Osteocyte (in vitro differentiated cells): ENCODE data around the gene ST6GALNAC5. TPM values are rescaled to one million over a fixed set of nuclear protein-coding genes. Genes with fewer than 3 reads are reported as not detected.

ENCODE experiments used
- DNase-seq: peaks from one replicate; pipeline ENCODE4 v3.0.0; 2021; ENCODE audit warnings: mixed read lengths; ENCODE audit not compliant: unreplicated experiment; ENCODE audit errors: extremely low spot score
- H3K27ac Mint-ChIP-seq: one replicate; pipeline ENCODE4 v1.8.0; 2021; ENCODE audit warnings: mild to moderate bottlenecking, mixed read lengths; ENCODE audit not compliant: unreplicated experiment
- H3K27me3 Mint-ChIP-seq: one replicate; pipeline ENCODE4 v1.8.0; 2021; ENCODE audit warnings: mixed read lengths; ENCODE audit not compliant: unreplicated experiment
- H3K36me3 Mint-ChIP-seq: one replicate; pipeline ENCODE4 v1.8.0; 2021; ENCODE audit warnings: mixed read lengths; ENCODE audit not compliant: unreplicated experiment
- H3K4me1 Mint-ChIP-seq: one replicate; pipeline ENCODE4 v1.8.0; 2021; ENCODE audit warnings: mixed read lengths; ENCODE audit not compliant: unreplicated experiment
- H3K4me3 Mint-ChIP-seq: one replicate; pipeline ENCODE4 v1.8.0; 2021; ENCODE audit warnings: mild to moderate bottlenecking, moderate library complexity, mixed read lengths; ENCODE audit not compliant: unreplicated experiment
- H3K9me3 Mint-ChIP-seq: one replicate; pipeline ENCODE4 v1.8.0; 2021; ENCODE audit warnings: mixed read lengths; ENCODE audit not compliant: unreplicated experiment
- total RNA-seq: library from RNA; stranded (reverse); gene quantifications from 2 replicates; pipeline ENCODE4 v1.2.1, GENCODE V29; 2021
- TF ChIP-seq, protein P1 (sequence below): fragments of 200-600 bp; sonication (generic); IDR thresholded peaks from 2 replicates; pipeline ENCODE4 v1.5.0; 2021; ENCODE audit warnings: antibody characterized with exemption, mild to moderate bottlenecking, moderate library complexity

The ST6GALNAC5 gene
- total RNA-seq, 1 donor from 2014 or later = 3.7 TPM

- Mint-ChIP-seq H3K27ac (no peak overlapping the region), H3K27me3 (no peaks in the 10 kb centered on the region), H3K9me3 (peaks cover 4% of the 10 kb centered on the region), H3K4me1 (peaks cover 2% of the 10 kb centered on the region), H3K36me3 (no peaks in the 10 kb centered on the region), H3K4me3 (no peak overlapping the region)
- TF ChIP-seq, protein P1, sequence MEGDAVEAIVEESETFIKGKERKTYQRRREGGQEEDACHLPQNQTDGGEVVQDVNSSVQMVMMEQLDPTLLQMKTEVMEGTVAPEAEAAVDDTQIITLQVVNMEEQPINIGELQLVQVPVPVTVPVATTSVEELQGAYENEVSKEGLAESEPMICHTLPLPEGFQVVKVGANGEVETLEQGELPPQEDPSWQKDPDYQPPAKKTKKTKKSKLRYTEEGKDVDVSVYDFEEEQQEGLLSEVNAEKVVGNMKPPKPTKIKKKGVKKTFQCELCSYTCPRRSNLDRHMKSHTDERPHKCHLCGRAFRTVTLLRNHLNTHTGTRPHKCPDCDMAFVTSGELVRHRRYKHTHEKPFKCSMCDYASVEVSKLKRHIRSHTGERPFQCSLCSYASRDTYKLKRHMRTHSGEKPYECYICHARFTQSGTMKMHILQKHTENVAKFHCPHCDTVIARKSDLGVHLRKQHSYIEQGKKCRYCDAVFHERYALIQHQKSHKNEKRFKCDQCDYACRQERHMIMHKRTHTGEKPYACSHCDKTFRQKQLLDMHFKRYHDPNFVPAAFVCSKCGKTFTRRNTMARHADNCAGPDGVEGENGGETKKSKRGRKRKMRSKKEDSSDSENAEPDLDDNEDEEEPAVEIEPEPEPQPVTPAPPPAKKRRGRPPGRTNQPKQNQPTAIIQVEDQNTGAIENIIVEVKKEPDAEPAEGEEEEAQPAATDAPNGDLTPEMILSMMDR = no peak
- DNase-seq = no peak
Measured at GRCh38 chr1:76929136-76929535, 61.9 kb downstream of the ST6GALNAC5 start.

DNA sequence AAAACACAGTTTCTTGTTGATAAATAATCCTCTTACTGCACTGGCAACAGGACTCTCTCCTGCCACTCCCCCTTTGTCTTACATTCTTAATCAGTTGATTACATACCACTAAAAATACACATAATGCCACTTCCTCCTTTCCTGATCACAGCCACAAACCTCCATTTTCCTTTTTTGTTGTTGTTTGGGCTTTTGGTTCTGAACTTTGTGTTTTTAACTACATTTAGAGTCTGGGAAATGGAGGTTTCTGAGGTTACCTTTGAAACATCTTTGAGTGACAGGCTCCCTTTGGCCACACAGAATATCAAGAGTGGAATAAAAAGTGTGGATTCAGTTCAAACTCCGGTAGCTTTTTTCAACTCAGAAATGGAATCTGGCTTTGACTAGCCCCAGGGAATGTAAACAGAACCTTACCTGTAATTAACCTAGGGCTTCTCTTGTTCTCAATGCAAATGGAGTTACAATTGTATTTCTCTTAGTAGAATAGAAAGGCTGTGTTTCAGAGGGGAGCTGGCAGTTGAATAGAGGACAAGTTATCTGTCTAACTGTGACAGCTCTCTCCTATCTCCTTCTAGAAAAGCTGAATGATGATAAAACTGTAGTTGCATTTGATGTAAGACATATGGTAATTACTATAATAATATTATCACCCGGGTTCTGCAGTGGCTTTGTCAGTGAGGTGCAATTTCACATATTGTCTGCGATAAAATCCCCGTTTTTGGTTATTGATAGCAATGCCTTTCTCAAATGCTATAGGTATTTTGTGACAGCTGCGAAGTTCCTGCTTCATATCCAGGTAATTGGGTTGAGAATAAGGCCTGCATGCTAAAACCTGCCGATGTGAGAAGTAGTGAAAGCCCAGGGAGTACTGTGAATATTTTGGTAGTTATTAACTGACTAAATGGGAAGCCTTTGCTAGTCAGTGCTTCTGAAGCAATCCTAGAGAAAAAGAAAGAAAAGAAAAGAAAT lies 66.9 kb downstream of the ST6GALNAC5 start:
- Mint-ChIP-seq H3K27me3 (peaks cover 5% of the 10 kb centered on the region), H3K4me3 (no peak overlapping the region), H3K36me3 (no peaks in the 10 kb centered on the region), H3K27ac (no peak overlapping the region), H3K9me3 (peaks cover 4% of the 10 kb centered on the region), H3K4me1 (peaks cover 3% of the 10 kb centered on the region)
- TF ChIP-seq, protein P1 = no peak
- no peak for DNase-seq

DNA sequence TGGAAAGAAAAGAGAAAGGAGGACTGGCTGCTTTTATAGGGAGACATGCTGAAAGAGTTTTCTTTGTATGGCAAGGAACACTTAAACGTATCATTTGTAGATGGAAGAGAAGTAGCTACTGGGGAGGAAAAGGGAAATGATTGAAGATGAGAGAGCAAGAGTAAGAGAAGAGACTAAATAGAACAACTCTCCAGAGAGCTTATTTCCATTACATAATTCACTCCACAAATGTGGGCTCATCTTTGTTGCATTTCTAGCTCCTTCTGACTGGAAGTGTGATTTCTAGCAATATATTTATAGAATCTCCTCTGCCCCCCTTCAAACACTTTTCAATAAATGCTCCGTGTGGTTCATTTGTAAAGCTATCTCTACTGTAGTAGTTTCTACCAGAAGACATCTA lies 71.0 kb downstream of the ST6GALNAC5 start:
- Mint-ChIP-seq H3K27me3 (peaks cover 5% of the 10 kb centered on the region), H3K27ac (no peak overlapping the region), H3K4me3 (no peak overlapping the region), H3K36me3 (no peaks in the 10 kb centered on the region), H3K4me1 (peaks cover 4% of the 10 kb centered on the region), H3K9me3 (no peaks in the 10 kb centered on the region)
- TF ChIP-seq, protein P1 = no peak
- no peak for DNase-seq

DNA sequence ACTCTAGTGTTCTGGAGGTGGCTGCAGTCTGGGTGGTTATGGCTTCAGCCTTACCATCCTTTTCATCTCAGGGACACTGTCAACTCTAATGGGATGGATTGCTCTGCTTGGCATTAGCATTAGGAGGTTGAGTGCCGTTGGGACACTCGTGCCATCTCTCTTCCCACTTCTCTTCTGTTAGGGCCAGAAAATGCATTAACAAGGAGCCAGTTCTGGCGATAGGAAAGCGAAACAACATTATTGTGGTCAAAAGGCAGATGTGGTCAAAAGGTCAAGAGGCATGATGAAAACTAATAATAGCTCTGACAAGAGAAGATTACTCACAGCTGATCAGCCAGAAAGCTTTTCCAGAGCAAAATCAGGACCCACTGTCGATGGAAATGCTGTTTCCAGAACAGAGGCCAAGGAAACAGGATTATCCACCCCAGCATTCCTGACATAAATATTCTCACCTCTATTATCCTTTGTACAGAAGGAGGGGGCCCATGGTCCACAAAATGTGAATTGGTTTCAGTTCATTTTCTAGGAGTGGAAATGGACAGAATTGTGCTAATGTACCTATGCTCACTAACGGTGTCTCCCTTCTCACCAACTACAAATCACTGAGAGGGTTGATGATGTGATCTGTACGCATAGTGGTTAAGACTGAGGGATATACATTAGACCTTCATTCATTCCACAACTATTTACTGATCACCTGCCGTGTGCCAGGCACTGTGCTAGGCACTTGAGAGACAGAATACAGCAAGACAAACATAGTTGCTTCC lies 72.0 kb downstream of the ST6GALNAC5 start:
- Mint-ChIP-seq H3K27me3 (peaks cover 5% of the 10 kb centered on the region), H3K27ac (no peak overlapping the region), H3K4me3 (no peak overlapping the region), H3K9me3 (no peaks in the 10 kb centered on the region), H3K4me1 (peaks cover 4% of the 10 kb centered on the region), H3K36me3 (no peaks in the 10 kb centered on the region)
- TF ChIP-seq, protein P1 = no peak
- DNase-seq = no peak

DNA sequence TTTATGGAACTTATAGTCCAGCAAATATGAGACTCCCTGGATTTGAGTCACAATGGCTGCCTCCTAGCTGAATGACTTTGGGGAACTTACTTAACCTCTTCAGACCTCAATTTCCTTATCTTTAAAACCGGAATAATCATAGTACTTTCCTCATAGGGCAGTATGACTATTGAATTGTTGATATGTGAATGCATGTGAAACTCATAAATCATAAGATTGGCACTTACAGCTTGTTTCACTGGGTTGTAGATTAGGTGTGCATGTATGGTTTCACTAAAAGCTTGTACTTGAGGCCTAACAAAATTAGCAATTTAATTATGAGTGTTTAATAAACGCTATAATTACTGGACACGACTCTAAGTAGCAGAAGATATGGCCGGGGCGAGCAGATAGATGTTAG lies 72.5 kb downstream of the ST6GALNAC5 start:
- peaks cover 4% of the 10 kb centered on the region for H3K4me1 Mint-ChIP-seq

More for the DNA sequence above, 72.5 kb downstream of the ST6GALNAC5 start:
- no peak overlapping the region for H3K4me3 Mint-ChIP-seq
- H3K27ac Mint-ChIP-seq = no peak overlapping the region
- TF ChIP-seq, protein P1 = no peak
- H3K36me3 Mint-ChIP-seq = no peaks in the 10 kb centered on the region
- peaks cover 5% of the 10 kb centered on the region for H3K27me3 Mint-ChIP-seq
- DNase-seq = no peak
- H3K9me3 Mint-ChIP-seq = no peaks in the 10 kb centered on the region
